GM19452 (cell line): ENCODE data around the gene MYLK.

Experiments used
- ATAC-seq: cut with Tn5 transposase; IDR thresholded peaks from one replicate; pipeline ENCODE4 v1.9.1; 2021; ENCODE audit not compliant: unreplicated experiment

The MYLK gene

DNA sequence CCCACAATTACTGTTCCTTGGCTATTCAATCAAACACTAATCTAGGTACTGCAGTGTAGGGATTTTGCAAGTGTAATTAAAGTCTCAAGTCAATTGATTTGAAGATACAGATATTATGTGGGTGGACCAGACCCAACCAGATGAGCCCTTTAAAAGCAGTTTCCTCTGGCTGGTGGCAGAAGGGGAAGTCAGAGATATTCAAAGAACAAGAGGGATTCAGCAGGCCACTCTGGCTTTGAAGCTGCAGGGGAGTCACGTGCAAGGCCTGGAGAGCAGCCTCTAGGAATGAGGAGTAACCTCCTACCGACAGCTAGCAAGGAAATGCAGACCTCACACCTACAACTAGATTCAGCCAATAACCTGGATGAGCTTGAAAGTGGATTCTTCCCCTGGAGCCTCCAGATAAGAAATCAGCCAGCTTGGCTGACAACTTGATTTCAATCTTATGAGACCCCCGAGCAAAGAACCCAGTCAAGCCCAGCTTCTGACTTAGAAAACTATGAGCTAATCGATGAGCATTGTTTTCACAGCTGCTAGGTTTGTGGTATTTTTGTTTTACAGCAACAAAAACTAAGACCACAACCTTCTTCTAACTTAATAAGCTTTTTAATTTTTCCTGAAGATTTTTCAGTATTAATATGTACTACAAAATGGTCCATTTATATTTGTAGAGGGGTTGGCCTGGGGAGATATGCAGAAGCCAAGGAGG is 312.7 kb downstream of the MYLK start:
- no peak for ATAC-seq

DNA sequence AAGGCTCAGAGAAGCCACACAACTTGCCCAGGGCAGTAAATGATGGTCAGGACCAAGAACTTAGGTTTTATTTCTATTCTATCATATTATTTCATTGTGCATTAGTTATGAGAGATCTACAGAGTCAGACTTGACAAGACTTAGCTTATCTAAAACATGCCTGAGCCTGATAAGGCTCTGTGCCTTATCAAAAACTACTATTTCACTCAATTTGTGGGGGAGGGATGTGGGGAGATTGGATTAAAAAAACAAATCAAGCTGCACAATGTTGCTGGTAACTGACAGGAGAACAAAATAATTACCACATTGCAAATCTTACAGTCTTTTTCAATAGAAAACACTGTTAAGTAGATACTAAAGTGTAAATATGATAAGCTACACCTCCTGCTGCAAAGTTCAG is 315.3 kb downstream of the MYLK start:
- no peak for ATAC-seq

DNA sequence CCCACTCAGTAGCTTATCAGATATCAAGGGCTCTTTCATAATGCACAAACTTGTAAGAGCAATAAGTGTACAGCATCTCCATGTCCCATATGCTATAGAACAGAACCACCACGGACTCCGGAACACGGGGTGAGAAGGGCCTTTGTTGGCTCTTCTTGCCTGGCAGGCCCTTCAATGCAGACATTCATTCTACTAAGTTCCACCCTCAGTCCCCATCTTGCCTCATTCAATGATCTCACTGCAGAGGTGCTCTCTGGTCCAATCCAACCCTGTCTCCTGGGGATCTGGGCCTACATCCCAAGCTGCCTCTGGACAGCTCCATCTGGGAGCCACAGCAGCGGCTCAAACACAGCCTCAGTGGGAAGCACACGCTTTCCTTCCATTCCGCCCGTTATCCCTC is 316.1 kb downstream of the MYLK start:
- ATAC-seq, result no peak

DNA sequence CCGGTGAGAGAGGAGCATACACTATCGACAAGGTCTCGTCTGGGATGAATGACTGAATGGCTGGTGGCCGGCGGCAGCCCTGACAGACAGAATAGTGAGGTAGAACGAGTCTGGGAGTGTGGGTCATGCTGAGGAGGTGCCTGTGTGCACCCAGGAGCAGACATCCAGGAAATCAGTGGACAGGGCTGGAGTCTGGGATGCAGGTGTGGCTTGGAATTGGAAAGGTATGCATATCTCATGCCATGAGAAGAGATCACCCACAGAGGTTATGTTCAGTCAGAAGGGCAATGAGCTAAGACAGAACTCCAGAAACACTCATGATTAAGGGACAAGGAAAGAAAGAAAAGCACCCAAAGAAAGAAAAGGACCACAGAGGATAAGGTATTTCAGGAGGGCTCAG is 320.1 kb downstream of the MYLK start:
- no peak for ATAC-seq

DNA sequence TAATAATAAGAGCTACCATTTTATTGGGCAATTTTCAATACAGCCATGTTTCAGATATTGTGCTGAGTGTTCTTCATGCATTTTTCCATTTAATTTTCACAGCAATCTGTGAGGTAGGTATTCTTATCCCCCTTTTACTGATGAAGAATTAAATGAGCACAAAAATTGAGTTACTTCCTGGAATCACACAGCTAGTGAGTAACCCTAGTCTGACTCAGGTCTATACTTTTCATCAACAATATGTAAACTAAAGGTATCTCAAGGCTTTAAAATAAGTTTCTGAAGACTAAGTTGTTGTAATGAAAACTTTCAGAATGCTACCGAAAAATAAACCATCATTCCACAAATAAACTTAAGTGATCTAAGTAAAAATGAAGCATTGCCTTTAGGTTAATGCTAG is 321.6 kb downstream of the MYLK start:
- ATAC-seq, result no peak

DNA sequence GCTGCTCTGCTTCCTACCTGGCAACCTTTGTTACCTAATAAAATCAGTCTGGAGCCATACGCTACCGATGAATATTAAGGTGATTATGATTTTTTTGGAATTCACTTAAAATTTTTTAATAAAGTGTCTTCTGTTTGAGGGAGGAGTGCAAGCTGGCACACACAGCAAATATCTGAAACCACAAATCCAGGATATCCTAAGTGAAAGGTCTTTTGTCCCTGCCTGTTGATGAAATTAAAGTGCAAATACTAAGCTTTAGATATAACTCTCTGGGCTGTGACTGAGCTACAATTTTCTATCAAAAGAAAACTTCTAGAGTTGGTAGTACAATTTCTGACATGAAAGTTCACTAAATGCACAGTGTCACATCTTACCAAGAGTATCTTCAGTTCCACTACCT is 322.9 kb downstream of the MYLK start:
- no peak for ATAC-seq
